ENCODE data around the gene KLHL29. TPM values are rescaled to one million over a fixed set of nuclear protein-coding genes. Genes with fewer than 3 reads are reported as not detected.

Gene KLHL29
- total RNA-seq, 6 experiments from 2014 or later: 1.2 to 10.2 (median 6.4) TPM

DNA sequence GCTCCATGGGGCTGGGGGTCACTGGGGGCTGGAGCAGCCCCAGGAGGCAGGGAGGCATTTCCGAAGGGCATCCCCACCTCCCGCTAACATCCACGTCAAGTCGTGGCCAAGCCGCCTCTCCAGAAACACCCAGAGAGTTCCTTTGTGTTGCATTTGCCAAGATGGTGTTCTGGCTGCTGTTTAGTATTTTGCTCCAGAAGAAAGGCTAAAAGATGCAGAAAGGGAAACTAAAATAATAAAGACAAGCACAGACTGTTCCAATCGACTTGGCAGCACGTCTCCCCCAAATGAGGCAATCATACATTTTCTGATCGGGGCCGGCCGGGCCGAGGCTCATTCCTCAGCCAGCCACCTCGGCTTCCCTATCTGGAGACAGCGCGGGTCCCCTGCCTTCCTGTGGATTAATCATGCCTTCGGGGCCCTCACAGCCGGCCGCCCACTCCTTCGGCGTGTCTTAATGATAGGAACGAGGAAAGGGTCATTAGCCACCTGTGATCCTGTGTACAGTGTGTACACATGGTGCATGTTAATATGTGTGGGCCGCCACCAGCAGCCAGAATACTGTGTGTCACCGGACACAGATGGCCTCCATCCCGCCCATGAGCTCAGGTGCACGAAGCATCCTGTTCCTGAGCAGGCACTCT, 169.2 kb downstream of the KLHL29 start:
- H3K27me3 ChIP-seq: no peaks in the 10 kb centered on the region
- no peak overlapping the region for H3K27ac ChIP-seq
- H3K9me3 ChIP-seq: no peaks in the 10 kb centered on the region
- intact Hi-C loops (cut with DNase I): no loop called here
- H3K36me3 ChIP-seq: no peaks in the 10 kb centered on the region
- DNase-seq (no peak), ATAC-seq (no peak)
- no peak for TF ChIP-seq POLR2A (IDR thresholded peaks at IDR 0.05)
- TF ChIP-seq, protein P1, sequence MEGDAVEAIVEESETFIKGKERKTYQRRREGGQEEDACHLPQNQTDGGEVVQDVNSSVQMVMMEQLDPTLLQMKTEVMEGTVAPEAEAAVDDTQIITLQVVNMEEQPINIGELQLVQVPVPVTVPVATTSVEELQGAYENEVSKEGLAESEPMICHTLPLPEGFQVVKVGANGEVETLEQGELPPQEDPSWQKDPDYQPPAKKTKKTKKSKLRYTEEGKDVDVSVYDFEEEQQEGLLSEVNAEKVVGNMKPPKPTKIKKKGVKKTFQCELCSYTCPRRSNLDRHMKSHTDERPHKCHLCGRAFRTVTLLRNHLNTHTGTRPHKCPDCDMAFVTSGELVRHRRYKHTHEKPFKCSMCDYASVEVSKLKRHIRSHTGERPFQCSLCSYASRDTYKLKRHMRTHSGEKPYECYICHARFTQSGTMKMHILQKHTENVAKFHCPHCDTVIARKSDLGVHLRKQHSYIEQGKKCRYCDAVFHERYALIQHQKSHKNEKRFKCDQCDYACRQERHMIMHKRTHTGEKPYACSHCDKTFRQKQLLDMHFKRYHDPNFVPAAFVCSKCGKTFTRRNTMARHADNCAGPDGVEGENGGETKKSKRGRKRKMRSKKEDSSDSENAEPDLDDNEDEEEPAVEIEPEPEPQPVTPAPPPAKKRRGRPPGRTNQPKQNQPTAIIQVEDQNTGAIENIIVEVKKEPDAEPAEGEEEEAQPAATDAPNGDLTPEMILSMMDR (IDR thresholded peaks at IDR 0.05): no peak
- H3K4me3 ChIP-seq: no peak overlapping the region
- 75% methylated on average over 10 of the region's 24 CpGs for WGBS (ENCODE audit: insufficient coverage, low coverage, low lambda C conversion rate, missing lambda C conversion rate)
- H3K4me1 ChIP-seq: no peaks in the 10 kb centered on the region

DNA sequence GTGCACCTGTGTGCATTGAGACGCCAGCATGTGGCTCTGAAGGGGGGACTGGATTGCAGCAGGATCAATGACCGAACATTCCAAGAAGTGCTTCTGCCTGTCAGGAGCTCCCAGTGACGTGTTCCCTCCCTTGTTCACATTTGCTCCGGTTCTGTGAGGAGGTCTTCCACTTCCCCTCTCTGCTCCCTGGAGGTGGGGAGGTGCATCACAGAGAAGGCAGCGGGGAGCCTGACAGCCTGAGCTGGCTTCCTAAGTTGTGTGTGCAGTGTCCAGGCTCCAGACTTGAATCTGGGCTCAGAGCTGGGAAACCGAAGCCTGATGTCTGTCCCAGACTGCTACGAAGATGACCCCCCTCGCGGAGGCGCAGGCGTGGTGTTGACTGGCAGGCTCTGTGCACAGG, 171.0 kb downstream of the KLHL29 start:
- no peaks in the 10 kb centered on the region for H3K9me3 ChIP-seq

DNA sequence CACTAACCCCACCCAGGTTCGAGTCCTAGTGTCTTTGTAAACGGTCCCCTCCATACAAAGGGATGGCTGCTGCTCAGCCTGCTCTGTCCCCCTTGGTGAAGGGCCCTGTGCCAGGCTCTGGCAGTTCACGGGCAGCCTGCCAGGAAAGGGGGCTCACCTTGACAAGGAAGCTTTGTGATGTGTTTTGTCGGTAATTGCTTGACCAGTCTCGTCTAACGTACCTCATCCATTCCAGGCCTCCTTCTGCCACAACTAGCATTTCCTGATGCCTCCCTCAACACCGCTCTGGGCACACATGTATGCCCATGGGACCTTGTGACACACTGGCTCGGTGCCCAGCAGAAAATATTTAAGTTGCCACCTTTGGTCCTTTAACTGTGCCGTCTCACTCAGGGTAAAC, 171.9 kb downstream of the KLHL29 start:
- H3K36me3 ChIP-seq: no peaks in the 10 kb centered on the region
- no peaks in the 10 kb centered on the region for H3K9me3 ChIP-seq
- TF ChIP-seq POLR2A (IDR thresholded peaks at IDR 0.05): no peak
- TF ChIP-seq, protein P1 (IDR thresholded peaks at IDR 0.05): no peak
- H3K27ac ChIP-seq: no peak overlapping the region
- ATAC-seq (no peak), DNase-seq (no peak)
- no peaks in the 10 kb centered on the region for H3K27me3 ChIP-seq
- 65% methylated on average over 9 of the region's 9 CpGs for whole genome bisulfite sequencing (ENCODE audit: insufficient coverage, low coverage, low lambda C conversion rate, missing lambda C conversion rate)
- H3K4me3 ChIP-seq: no peak overlapping the region
- H3K4me1 ChIP-seq: no peaks in the 10 kb centered on the region
- intact Hi-C loops (cut with DNase I): no loop called here

More for the DNA sequence above, 171.0 kb downstream of the KLHL29 start:
- Histone ChIP-seq H3K27me3 (no peaks in the 10 kb centered on the region), H3K27ac (no peak overlapping the region), H3K36me3 (no peaks in the 10 kb centered on the region), H3K4me1 (no peaks in the 10 kb centered on the region), H3K4me3 (no peak overlapping the region)
- no peak for ATAC-seq
- 75% methylated on average over 4 of the region's 11 CpGs for WGBS (ENCODE audit: insufficient coverage, low coverage, low lambda C conversion rate, missing lambda C conversion rate)
- intact Hi-C loops (cut with DNase I): no loop called here
- TF ChIP-seq POLR2A (IDR thresholded peaks at IDR 0.05): no peak
- TF ChIP-seq, protein P1 (IDR thresholded peaks at IDR 0.05): no peak
- no peak for DNase-seq

DNA sequence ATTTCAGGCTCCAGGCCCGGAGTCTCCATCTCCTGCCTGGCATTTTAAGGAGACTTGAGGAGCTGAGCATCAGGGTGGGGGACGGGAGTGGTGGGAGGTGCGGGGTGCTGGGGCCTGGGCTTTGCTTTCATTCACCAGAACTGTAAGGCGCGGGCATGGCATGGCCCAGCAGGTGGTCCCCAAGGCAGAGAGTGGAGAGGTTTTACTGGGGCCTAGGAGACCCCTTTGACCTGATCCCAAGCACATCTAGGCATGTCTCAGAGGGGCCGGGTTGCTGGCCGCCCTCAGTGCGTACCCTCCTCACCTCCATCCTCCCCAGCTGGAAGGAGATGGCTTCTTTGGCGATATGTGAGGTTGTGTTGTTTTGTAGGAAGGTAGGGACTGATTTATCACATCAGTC, 172.5 kb downstream of the KLHL29 start:
- Histone ChIP-seq H3K27me3 (no peaks in the 10 kb centered on the region), H3K4me1 (no peaks in the 10 kb centered on the region), H3K27ac (no peak overlapping the region), H3K36me3 (no peaks in the 10 kb centered on the region), H3K9me3 (no peaks in the 10 kb centered on the region), H3K4me3 (no peak overlapping the region)
- intact Hi-C loops (cut with DNase I): no loop called here
- ATAC-seq (no peak), DNase-seq (no peak)
- TF ChIP-seq, protein P1 (IDR thresholded peaks at IDR 0.05): no peak
- no peak for TF ChIP-seq POLR2A (IDR thresholded peaks at IDR 0.05)
- 60% methylated on average over 2 of the region's 9 CpGs for WGBS (ENCODE audit: insufficient coverage, low coverage, low lambda C conversion rate, missing lambda C conversion rate)
